Superior temporal gyrus (tissue), 1 donor: Measurements from ENCODE around the gene NSF.

Source experiments
- DNase-seq: peaks from one replicate; pipeline ENCODE4 v3.0.0-alpha.2; 2016; ENCODE audit errors: extremely low spot score

Gene NSF

GRCh38 chr17:46717999-46718398 lies 127.5 kb downstream of the NSF start:
- no peak for DNase-seq

- no peak for DNase-seq
These were observed 129.4 kb downstream of the NSF start for GRCh38 chr17:46719891-46720290.

GRCh38 chr17:46720408-46720807 lies 129.9 kb downstream of the NSF start:
- no peak for DNase-seq

GRCh38 chr17:46722662-46723285 lies 132.3 kb downstream of the NSF start:
- no peak for DNase-seq

GRCh38 chr17:46726206-46726605 lies 135.7 kb downstream of the NSF start:
- DNase-seq, result no peak

- no peak for DNase-seq
These were observed 137.3 kb downstream of the NSF start for GRCh38 chr17:46727572-46728348.

GRCh38 chr17:46730026-46730425 lies 139.6 kb downstream of the NSF start:
- no peak for DNase-seq

GRCh38 chr17:46730679-46731078 lies 140.2 kb downstream of the NSF start:
- no peak for DNase-seq

- DNase-seq, result no peak
These were observed 141.7 kb downstream of the NSF start for GRCh38 chr17:46732160-46732559.

- DNase-seq, result no peak
These were observed 142.4 kb downstream of the NSF start for GRCh38 chr17:46732754-46733398.

- no peak for DNase-seq
These were observed 143.5 kb downstream of the NSF start for GRCh38 chr17:46733837-46734475.

- DNase-seq, result no peak
These were observed 145.6 kb downstream of the NSF start for GRCh38 chr17:46736100-46736499.

GRCh38 chr17:46737326-46737725 lies 146.9 kb downstream of the NSF start:
- DNase-seq, result no peak

GRCh38 chr17:46738544-46738943 lies 148.1 kb downstream of the NSF start:
- DNase-seq, result no peak

GRCh38 chr17:46739982-46740381 lies 149.5 kb downstream of the NSF start:
- DNase-seq, result no peak

GRCh38 chr17:46741122-46741730 lies 150.8 kb downstream of the NSF start:
- DNase-seq, result no peak

- no peak for DNase-seq
These were observed 152.2 kb downstream of the NSF start for GRCh38 chr17:46742565-46743270.

- DNase-seq, result no peak
These were observed 154.0 kb downstream of the NSF start for GRCh38 chr17:46744441-46744840.

GRCh38 chr17:46745376-46745775 lies 154.9 kb downstream of the NSF start:
- no peak for DNase-seq

- no peak for DNase-seq
These were observed 161.0 kb downstream of the NSF start for GRCh38 chr17:46751425-46751824.

- DNase-seq, result no peak
These were observed 163.3 kb downstream of the NSF start for GRCh38 chr17:46753776-46754175.
